ENCODE data around the gene FBXO42.

GRCh38 chr1:16235347-16235746 is 116.9 kb downstream of the FBXO42 start:
- TF ChIP-seq ELF4 (IDR thresholded peaks at IDR 0.05): no peak
- TF ChIP-seq SP1 (IDR thresholded peaks at IDR 0.05): no peak
- TF ChIP-seq SUZ12 (IDR thresholded peaks at IDR 0.05): no peak
- no peak for TF ChIP-seq FOXM1 (IDR thresholded peaks at IDR 0.05; ENCODE audit: borderline replicate concordance)
- no peak for TF ChIP-seq HDGF (IDR thresholded peaks at IDR 0.05; ENCODE audit: borderline replicate concordance)
- no peak for TF ChIP-seq NFRKB (IDR thresholded peaks at IDR 0.05)
- TF ChIP-seq TARDBP (IDR thresholded peaks at IDR 0.05): no peak
- TF ChIP-seq LEF1 (IDR thresholded peaks at IDR 0.05; ENCODE audit: borderline replicate concordance): no peak
- TF ChIP-seq FOXA1 (IDR thresholded peaks at IDR 0.05): no peak
- no peak for TF ChIP-seq BHLHE40 (IDR thresholded peaks at IDR 0.05; ENCODE audit: borderline replicate concordance)
- no peak for TF ChIP-seq ARNT (IDR thresholded peaks at IDR 0.05)
- no peak for TF ChIP-seq L3MBTL2 (conservative IDR thresholded peaks at IDR 0.05)

Data from HEK293T (cell line).